K562 (cell line): ENCODE results near the gene MOB1A. TPM values are rescaled to one million over a fixed set of nuclear protein-coding genes. Genes with fewer than 3 reads are reported as not detected.

Source experiments
- ATF1 ChIP-seq, 2 experiments: fragments of 450-650 bp in 1 of 2; IDR thresholded peaks; 2 replicates each; pipeline ENCODE4 v1.6.1; 2016; ENCODE audit warnings: missing compliant biosample characterization in 1 of 2, missing genetic modification characterization in 1 of 2
- ETV5 ChIP-seq: sonication (generic); formaldehyde crosslinking; IDR thresholded peaks from 2 replicates; pipeline ENCODE4 v1.4.0; 2020; ENCODE audit warnings: low read depth, mild to moderate bottlenecking, missing genetic modification reagents
- GATA2 ChIP-seq: sonication (generic); formaldehyde crosslinking; IDR thresholded peaks from 2 replicates; pipeline ENCODE4 v1.4.0; 2020; ENCODE audit warnings: mild to moderate bottlenecking, missing genetic modification reagents
- HDAC3 ChIP-seq: fragments of 450-650 bp; IDR thresholded peaks from 2 replicates; pipeline ENCODE4 v1.6.1; 2018; ENCODE audit warnings: borderline replicate concordance, mild to moderate bottlenecking, moderate library complexity; ENCODE audit not compliant: partially characterized antibody
- NFIC ChIP-seq: fragments of 450-650 bp; IDR thresholded peaks from 2 replicates; pipeline ENCODE4 v1.6.1; 2017; ENCODE audit warnings: mild to moderate bottlenecking, inconsistent platforms
- NR2C1 ChIP-seq, 2 experiments: fragments of 450-650 bp; IDR thresholded peaks; 2 replicates each; pipeline ENCODE4 v1.6.1; 2017; ENCODE audit warnings: mild to moderate bottlenecking in 2 of 2, antibody characterized with exemption in 1 of 2, inconsistent platforms in 1 of 2, missing compliant biosample characterization in 1 of 2, missing genetic modification characterization in 1 of 2
- POLR2B ChIP-seq: fragments of 450-650 bp; IDR thresholded peaks from 2 replicates; pipeline ENCODE4 v1.6.1; 2018; ENCODE audit warnings: low read depth; ENCODE audit not compliant: partially characterized antibody
- RBFOX2 ChIP-seq: fragments of 200-400 bp; formaldehyde crosslinking; IDR thresholded peaks from 2 replicates; pipeline ENCODE4 v1.6.1; 2017; ENCODE audit warnings: low read depth, mild to moderate bottlenecking, low read length, moderate library complexity
- TEAD1 ChIP-seq, 2 experiments: fragments of 450-650 bp in 1 of 2; sonication (generic) in 1 of 2; formaldehyde crosslinking; IDR thresholded peaks; 2 replicates each; pipeline versions ENCODE4 v1.4.0 to v1.8.0; 2020 to 2022; ENCODE audit warnings: mild to moderate bottlenecking in 2 of 2, missing genetic modification reagents in 1 of 2
- ZBTB8A ChIP-seq: fragments of 450-650 bp; IDR thresholded peaks from 2 replicates; pipeline ENCODE4 v1.6.1; 2018; ENCODE audit warnings: mild to moderate bottlenecking, moderate library complexity; ENCODE audit not compliant: partially characterized antibody
- ZNF79 ChIP-seq: fragments of 250-450 bp; sonication (Bioruptor Pico); IDR thresholded peaks from 2 replicates; pipeline ENCODE4 v1.4.0; 2020; ENCODE audit warnings: low read depth, mild to moderate bottlenecking, moderate library complexity
- polyA plus RNA-seq, 8 experiments: library from polyadenylated mRNA; depleted of rRNA in 4 of 8; stranded (reverse) in 5 of 8; unstranded in 3 of 8; fragments of >200 nt; fragmentation: Nextera tagmentation in 2 of 8; fragmentation: Illumina TruSeq in 1 of 8; extraction: Ambion mirVana in 2 of 8; extraction: Trizol in 1 of 8; gene quantifications; 2 replicates each; pipeline versions ENCODE4 v1.2.1 to v1.2.3, GENCODE V29; 2011 to 2014; ENCODE audit warnings: inconsistent platforms in 1 of 8, missing spikeins in 1 of 8
- total RNA-seq, 7 experiments: library from RNA; depleted of rRNA in 6 of 7; stranded (reverse); fragments of >200 nt in 6 of 7; fragmentation: Illumina TruSeq in 2 of 7; extraction: Trizol in 2 of 7; gene quantifications; 2 replicates each; pipeline versions ENCODE4 v1.2.1 to v1.2.3, GENCODE V29; 2011 to 2021; ENCODE audit warnings: low replicate concordance in 1 of 7
- TF ChIP-seq, protein P1 (sequence below): sonication (generic); formaldehyde crosslinking; IDR thresholded peaks from 2 replicates; pipeline ENCODE4 v1.8.0; 2022; ENCODE audit warnings: missing genetic modification reagents, mild to moderate bottlenecking, borderline replicate concordance
- TF ChIP-seq, protein P2 (sequence below): fragments of 450-650 bp; formaldehyde crosslinking; IDR thresholded peaks from 2 replicates; pipeline ENCODE4 v1.4.0; 2020; ENCODE audit warnings: mild to moderate bottlenecking, moderate library complexity
- TF ChIP-seq, protein P3 (sequence below): fragments of 250-450 bp; sonication (Bioruptor Pico); IDR thresholded peaks from 2 replicates; pipeline ENCODE4 v1.5.0; 2020; ENCODE audit warnings: mild to moderate bottlenecking, borderline replicate concordance
- TF ChIP-seq, protein P4 (sequence below): fragments of 450-650 bp; formaldehyde crosslinking; conservative IDR thresholded peaks from 2 replicates; pipeline ENCODE4 v1.4.0; 2022; ENCODE audit warnings: mild to moderate bottlenecking, missing genetic modification characterization
- TF ChIP-seq, protein P5 (sequence below): fragments of 250-450 bp; sonication (Bioruptor Pico); IDR thresholded peaks from 2 replicates; pipeline ENCODE4 v1.8.0; 2022; ENCODE audit warnings: inconsistent platforms, mild to moderate bottlenecking, moderate library complexity, borderline replicate concordance

MOB1A gene
- total and polyA plus RNA-seq, 9 of the 15 experiments (the other 6 are each of a cell fraction or from before 2014, with no cell fraction given): 24.8 to 100 (median 60.2) TPM

DNA sequence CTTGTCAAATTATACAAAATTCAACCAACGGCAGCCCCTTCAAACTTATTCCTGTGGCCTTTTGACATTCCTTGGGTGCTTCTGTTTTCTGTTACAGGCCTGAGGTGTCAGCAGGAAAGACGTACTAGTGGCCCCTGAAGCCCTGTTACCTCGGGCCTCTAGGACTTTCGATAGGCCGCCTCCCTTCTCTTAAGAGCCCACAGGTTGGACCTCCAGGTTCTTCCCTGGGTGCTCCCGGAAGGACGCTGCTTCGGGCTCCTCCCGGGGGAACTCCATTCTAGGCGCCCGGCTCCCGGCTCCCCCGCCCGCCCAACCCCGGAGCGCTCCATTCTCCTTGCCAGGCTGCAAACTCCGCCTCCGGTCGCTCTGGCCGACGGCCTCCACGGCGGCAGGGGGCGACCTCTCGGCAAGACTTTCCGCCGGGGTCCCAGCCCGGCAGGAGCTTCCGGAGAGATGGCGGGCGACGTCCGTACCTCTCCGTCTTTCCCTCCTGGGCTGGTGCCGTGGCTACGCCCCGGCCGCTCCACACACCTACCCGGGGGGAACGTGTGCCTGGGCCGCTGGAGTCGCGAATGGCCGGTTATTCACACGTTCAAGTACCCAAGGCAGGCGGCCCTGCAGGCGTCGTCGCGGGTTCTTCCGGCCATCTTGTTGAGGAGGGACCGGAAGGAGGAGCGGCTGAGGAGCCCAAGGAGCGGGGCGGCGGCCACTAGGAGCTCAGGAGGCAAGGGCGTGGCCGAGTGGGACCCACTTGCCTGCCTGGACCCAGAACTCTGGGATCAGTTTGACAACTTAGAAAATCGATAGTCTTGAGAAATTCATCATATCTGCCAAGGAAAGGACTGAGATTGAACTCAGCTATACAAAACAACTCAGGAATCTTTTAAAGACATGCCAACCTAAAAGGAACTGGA, 58.5 kb downstream of the MOB1A start (continued):
- TF ChIP-seq, protein P1, sequence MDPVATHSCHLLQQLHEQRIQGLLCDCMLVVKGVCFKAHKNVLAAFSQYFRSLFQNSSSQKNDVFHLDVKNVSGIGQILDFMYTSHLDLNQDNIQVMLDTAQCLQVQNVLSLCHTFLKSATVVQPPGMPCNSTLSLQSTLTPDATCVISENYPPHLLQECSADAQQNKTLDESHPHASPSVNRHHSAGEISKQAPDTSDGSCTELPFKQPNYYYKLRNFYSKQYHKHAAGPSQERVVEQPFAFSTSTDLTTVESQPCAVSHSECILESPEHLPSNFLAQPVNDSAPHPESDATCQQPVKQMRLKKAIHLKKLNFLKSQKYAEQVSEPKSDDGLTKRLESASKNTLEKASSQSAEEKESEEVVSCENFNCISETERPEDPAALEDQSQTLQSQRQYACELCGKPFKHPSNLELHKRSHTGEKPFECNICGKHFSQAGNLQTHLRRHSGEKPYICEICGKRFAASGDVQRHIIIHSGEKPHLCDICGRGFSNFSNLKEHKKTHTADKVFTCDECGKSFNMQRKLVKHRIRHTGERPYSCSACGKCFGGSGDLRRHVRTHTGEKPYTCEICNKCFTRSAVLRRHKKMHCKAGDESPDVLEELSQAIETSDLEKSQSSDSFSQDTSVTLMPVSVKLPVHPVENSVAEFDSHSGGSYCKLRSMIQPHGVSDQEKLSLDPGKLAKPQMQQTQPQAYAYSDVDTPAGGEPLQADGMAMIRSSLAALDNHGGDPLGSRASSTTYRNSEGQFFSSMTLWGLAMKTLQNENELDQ (CRISPR knock-in tag): no peak
- TF ChIP-seq NR2C1 (IDR thresholded peaks at IDR 0.05) (peak; percentile 57; the same call in 1 of the 2 replicates), NR2C1 (tag; IDR thresholded peaks at IDR 0.05) (no peak), TEAD1 (CRISPR knock-in tag; IDR thresholded peaks at IDR 0.05) (peak in 1 of 2 experiments; percentile 54; a peak in 1 of 4 replicates), ZBTB8A (no peak), ZNF79 (no peak), GATA2 (CRISPR knock-in tag) (no peak), NFIC (peak; percentile 40; the same call in 1 of the 2 replicates), ETV5 (CRISPR knock-in tag) (peak; percentile 96), RBFOX2 (peak; percentile 97), HDAC3 (peak; percentile 54), ATF1 (CRISPR knock-in tag; IDR thresholded peaks at IDR 0.05) (no peak), ATF1 (tag; IDR thresholded peaks at IDR 0.05) (peak; percentile 79), POLR2B (peak; percentile 75)
- TF ChIP-seq, protein P2, sequence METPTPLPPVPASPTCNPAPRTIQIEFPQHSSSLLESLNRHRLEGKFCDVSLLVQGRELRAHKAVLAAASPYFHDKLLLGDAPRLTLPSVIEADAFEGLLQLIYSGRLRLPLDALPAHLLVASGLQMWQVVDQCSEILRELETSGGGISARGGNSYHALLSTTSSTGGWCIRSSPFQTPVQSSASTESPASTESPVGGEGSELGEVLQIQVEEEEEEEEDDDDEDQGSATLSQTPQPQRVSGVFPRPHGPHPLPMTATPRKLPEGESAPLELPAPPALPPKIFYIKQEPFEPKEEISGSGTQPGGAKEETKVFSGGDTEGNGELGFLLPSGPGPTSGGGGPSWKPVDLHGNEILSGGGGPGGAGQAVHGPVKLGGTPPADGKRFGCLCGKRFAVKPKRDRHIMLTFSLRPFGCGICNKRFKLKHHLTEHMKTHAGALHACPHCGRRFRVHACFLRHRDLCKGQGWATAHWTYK (CRISPR knock-in tag): peak; percentile 81; the same call in 1 of the 2 replicates
- TF ChIP-seq, protein P3, sequence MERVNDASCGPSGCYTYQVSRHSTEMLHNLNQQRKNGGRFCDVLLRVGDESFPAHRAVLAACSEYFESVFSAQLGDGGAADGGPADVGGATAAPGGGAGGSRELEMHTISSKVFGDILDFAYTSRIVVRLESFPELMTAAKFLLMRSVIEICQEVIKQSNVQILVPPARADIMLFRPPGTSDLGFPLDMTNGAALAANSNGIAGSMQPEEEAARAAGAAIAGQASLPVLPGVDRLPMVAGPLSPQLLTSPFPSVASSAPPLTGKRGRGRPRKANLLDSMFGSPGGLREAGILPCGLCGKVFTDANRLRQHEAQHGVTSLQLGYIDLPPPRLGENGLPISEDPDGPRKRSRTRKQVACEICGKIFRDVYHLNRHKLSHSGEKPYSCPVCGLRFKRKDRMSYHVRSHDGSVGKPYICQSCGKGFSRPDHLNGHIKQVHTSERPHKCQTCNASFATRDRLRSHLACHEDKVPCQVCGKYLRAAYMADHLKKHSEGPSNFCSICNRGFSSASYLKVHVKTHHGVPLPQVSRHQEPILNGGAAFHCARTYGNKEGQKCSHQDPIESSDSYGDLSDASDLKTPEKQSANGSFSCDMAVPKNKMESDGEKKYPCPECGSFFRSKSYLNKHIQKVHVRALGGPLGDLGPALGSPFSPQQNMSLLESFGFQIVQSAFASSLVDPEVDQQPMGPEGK (CRISPR knock-in tag): no peak
- TF ChIP-seq, protein P4, sequence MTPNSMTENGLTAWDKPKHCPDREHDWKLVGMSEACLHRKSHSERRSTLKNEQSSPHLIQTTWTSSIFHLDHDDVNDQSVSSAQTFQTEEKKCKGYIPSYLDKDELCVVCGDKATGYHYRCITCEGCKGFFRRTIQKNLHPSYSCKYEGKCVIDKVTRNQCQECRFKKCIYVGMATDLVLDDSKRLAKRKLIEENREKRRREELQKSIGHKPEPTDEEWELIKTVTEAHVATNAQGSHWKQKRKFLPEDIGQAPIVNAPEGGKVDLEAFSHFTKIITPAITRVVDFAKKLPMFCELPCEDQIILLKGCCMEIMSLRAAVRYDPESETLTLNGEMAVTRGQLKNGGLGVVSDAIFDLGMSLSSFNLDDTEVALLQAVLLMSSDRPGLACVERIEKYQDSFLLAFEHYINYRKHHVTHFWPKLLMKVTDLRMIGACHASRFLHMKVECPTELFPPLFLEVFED (CRISPR knock-in tag): peak; percentile 80; the same call in 1 of the 2 replicates
- TF ChIP-seq, protein P5, sequence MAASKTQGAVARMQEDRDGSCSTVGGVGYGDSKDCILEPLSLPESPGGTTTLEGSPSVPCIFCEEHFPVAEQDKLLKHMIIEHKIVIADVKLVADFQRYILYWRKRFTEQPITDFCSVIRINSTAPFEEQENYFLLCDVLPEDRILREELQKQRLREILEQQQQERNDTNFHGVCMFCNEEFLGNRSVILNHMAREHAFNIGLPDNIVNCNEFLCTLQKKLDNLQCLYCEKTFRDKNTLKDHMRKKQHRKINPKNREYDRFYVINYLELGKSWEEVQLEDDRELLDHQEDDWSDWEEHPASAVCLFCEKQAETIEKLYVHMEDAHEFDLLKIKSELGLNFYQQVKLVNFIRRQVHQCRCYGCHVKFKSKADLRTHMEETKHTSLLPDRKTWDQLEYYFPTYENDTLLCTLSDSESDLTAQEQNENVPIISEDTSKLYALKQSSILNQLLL (CRISPR knock-in tag): no peak
